RCC 7860 (cell line): Measurements from ENCODE around the gene RASAL2.

Experiments
- DNase-seq: peaks from one replicate; pipeline ENCODE4 v3.0.0-alpha.2; 2015; ENCODE audit warnings: low spot score
- FAIRE-seq: peaks from 2 replicates; lab custom pipeline; 2012; peaks lifted over from hg19 to GRCh38; lab: Jason Lieb, UNC

The RASAL2 gene

DNA sequence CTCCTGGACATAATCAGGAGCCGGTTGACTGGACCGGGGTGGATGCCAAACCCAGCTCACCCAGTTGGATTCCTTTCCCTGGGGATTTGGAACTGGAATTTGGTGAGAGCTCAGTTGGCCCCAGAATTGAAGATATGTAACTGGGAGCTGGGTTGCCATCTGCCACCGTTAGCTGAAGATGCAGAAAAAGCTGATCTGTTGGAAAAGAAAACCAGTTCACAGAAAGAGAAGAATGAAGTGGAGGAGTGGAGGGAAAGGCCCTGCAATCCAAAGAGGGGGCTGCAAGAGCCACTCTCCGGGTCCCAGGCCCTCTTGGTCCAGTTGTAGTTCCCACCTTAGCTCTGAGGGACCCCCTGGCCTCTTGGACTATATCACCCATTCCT is 435.0 kb downstream of the RASAL2 start:
- FAIRE-seq (no peak), DNase-seq (no peak)

DNA sequence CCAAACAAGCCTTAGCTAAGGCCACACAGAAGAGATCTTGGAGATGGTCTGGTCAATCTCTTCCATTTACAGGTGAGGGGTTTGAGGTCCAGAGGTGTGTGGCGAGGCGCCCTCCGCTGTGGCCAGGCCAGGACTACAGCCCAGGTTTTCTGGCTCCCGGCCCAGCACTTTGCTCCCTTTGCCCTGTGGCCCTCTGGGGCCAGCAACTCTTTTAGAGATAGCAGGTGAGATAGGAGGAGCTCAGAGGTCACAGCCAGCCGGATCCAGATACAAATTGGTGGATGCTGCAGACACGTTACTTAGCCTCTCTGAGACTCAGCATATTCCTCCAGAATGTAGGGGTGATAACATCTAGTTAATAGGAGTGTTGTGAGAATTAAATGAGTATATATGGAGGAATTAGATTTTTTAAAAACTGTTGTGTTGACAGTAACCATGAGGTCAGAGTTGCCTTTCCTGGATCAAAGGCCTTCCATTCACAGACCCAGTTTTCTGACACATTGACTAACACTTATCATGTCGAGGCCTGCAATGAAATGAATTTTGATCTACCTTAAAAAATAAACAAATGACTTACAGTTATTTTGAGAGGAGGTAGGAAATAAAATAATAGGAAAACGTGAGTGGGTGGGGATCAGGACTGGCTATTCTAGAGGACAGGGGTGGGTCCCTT is 435.6 kb downstream of the RASAL2 start:
- DNase-seq (no peak), FAIRE-seq (no peak)

DNA sequence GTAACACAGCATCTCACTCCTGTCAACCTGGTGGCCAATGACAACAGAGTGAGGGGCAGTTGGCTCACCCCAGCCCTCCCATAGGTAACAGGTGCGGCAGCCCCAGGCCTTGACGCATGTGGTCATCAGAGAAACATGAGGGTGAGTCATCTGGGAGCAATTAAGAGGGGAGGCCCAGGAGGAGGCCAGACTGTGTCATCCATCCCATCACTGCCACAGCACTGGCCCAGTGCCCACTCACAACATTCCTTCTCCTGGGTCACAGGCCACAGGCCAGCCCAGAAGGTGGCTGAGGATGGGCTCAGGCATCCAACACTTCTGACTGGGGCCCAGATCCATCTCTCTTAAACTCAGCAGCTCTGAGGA is 436.1 kb downstream of the RASAL2 start:
- peak; percentile 93 for DNase-seq
- peak; percentile 90 for FAIRE-seq

DNA sequence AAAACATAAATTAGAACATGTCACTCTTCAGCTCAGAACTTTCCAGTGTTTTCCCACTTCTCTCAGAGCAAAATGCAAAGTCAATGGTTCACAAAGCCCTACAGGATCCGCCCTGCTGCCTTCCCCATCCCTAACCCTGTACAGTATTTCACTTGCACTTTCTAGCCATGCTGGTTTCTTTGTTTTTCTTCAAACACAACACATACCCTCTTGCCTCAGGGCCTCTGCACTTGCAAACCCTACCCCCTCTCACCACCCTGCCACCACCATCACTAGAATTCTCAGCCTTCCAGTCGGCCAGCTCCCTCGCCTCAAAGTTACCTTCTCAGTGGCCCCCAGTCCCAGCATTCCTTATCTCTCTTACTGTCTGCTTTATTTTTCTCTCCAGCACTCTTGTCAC is 436.6 kb downstream of the RASAL2 start:
- no peak for FAIRE-seq
- no peak for DNase-seq

DNA sequence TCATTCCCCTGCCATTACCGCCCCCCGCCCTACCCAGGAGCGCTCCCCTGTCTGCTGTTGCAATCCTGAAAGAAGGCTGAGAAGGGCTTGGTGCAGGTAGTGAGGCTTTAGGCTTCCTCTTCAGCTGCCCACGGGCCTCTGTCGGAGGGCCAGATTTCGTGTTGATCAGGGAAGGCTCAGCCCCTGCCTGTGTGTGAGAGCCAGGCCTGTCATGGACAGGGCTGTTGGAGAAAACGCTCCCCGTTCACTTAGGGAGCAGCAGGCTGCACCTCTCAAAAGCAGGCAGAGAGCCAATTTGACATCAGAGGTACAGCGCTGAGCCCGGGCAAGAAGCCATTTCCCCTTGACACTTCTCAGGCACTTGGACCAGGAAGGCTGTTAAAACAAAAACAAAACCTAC is 438.0 kb downstream of the RASAL2 start:
- FAIRE-seq (no peak), DNase-seq (no peak)

DNA sequence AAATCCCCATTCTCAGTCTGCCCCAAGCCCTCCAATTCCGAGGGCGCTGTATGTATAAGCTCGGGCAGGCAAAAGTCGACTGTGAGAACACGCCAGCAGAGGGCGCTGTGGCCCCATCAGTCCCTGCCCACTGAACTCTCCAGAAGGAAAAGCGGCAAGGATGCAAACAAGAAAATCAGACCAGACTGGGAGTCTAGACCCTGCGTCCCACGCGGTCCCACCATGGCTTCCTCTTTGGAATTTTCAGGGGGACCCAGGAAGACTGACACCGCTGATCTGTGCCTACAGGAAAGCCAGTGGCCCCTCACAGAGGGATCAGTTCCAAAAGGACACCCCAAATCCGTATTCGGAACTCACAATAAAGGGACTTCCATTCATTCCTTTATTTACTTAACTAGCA is 438.5 kb downstream of the RASAL2 start:
- DNase-seq (peak; percentile 64), FAIRE-seq (peak; percentile 68)

DNA sequence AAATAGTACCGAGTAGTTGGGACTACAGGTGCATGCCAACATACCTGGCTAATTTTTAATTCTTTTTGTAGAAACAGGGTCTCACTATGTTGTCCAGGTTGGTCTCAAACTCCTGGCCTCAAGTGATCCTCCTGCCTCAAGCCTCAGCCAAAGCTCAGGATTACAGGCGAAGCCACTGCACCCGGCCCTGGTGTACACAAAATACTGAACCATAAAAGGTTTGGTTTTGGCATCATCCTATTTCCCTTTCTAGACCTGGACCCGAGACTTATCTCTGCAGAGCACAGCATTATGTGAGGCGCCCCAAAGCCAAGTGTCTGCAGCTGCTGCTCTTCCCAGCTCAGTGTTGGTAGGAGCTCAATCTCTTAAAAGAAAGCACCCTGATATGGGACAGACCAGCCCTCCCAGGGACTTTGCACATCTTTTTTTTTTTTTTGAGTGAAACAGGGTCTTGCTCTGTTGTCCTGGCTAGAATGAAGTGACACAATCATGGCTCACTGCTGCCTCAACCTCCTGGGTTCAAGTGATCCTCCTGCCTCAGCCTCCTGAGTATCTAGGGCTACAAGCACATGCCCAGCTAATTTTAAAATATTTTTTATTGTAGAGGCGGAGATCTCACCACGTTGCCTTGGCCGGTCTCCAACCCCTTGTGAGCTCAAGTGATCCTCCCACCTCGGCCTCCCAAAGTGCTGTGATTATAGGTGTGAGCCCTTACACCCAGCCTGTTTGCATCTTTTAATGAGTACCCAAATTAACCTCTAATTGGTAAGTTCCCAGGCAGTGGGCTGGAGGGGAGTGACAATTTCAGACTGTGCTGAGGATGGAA is 439.4 kb downstream of the RASAL2 start:
- FAIRE-seq (no peak), DNase-seq (no peak)
